GM21825 (cell line): Measurements from ENCODE around the gene RBKS.

ENCODE experiments used
- ATAC-seq: cut with Tn5 transposase; IDR thresholded peaks from one replicate; pipeline ENCODE4 v1.9.1; 2021; ENCODE audit warnings: mild to moderate bottlenecking, moderate library complexity; ENCODE audit not compliant: unreplicated experiment

The RBKS gene

DNA sequence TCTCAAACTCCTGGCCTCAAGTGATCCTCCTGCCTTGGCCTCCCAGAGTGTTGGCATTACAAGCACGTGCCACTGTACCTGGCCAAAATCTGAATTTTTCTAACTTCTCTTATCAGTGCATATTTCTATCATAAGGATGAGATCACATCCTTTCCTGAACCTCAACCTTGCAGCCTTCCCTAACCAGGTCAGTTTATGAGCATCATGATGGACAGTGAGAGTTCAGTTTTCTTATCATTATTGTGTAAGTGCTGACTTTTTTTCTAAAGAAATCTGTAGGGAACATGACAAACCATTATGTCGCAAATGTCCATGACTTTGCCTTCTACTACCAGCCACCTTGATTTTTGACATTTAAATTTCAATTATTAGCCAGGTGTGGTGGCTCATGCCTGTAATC lies 87.1 kb downstream of the RBKS start:
- no peak for ATAC-seq

DNA sequence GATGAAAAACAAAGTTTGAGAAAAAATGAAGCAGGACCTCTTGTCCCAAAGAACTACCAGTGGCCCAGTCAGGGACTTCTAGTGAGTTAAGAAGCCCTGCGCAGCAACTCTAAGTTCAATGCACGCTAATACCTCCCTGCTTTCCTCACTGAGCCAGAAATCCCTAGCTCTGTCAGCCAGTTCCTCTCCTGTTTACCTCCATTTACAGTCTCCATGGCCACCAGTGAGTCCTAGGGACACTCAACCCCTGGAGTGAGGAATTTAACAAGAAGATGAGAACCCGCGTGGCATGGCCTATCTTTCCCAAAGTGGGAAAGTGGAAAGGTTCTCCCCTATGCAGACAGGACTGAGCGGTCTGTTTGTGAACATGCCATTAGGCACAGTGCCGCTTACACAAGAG lies 87.6 kb downstream of the RBKS start:
- ATAC-seq = no peak

DNA sequence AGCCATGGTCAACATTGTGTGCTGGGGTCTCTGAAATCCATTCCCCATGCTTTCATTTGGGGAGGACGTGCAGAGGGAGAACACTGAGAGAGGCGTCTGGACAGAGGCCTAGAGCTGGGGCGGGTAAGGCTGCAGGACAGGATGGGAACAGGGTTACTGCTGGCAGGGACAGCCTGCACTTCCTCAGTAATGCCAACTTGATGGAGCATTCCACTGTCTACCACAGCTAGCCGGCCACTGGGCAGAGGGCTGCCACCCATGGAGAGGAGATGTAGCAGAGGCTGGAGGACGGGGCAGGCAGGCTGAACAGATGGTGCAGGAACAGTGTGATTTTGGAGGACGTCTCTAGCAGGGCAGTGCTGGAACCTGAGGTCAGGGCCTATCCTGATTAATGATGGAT lies 89.3 kb downstream of the RBKS start:
- ATAC-seq = no peak

DNA sequence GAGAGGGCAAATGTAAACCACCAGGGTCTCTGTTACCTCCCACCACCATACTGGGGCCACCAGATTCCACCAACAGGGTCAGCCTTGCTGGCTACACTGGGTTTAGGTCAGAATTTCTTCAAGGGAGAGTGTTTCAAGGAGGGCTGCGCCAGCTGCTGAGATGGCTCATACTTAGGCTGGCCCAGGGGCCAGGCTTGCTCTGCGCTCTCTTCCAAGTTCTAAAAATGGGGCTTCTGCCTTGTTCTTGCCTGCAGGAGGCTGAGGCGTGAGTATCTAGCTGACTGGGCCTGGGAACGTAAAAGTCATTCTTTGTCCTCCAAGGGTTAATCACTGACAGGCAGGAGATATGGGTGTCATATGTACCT lies 90.6 kb downstream of the RBKS start:
- no peak for ATAC-seq

DNA sequence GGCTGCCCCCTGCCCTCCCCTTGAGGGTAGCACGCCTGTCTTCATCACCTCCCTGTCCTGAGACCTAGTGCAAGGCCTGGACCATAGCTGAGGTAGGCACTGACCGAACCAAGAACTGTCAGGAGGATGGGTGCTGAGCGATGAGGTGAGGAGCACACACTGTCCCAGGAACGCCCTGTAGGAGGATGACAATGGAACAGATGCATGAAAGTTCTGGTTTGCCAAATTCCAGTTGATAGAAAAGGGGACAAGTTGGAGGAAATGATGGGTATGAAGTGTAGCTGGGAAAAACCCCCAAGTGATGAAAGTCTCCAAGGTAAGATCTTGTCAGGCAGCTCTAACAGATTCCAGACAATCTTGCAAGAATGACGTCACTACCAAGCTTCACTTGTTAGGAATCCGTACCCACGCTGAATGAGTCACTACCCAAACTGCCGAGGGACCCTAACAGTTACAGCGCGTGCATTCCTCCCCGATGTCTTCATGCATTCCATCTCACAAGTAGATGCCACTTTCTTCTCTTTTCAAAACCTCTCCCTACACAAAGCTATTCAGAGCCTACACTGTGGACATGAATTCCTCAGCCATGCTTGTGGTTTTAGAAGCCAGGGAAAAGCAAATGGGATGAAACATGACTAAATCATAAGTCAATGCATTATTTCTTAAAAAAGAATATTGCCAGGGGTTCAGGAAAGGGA lies 91.1 kb downstream of the RBKS start:
- ATAC-seq = no peak

DNA sequence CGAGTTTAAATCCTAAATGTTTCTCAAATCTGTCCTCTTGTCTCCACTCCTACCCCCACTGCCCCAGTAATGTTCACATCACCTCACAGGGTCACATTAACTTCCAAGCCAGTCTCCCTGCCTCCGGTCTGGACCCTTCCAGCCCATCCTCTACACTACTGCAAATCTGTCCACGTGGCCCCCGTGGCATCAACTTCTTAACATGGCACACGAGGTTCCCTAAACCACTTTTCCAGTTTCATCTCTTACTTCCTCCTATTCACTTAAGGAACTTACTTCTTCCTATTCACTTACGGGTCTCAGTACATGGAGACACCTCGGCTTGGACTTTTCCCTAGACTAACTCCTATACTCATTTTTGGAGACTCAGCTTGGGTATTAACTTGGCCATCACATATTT lies 91.7 kb downstream of the RBKS start:
- ATAC-seq = no peak

DNA sequence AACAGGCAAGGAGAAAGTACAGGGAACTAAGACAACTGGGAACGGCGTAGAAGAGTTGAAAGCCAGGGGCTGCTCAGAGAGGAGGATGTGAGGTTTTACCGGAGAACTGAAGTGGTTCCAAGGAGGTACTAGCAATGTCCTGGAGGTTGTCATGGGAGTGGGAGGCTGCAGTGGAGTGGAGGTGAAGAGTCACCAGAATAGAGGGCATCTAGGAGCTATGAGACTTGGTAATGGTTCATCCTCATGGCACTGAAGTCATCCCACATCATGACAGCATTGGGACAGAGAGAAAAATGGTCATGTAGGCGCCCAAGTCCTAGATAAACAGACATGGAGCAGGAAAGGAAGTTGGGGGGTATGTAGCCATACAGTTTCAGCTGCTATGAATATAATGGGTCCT lies 92.3 kb downstream of the RBKS start:
- no peak for ATAC-seq

DNA sequence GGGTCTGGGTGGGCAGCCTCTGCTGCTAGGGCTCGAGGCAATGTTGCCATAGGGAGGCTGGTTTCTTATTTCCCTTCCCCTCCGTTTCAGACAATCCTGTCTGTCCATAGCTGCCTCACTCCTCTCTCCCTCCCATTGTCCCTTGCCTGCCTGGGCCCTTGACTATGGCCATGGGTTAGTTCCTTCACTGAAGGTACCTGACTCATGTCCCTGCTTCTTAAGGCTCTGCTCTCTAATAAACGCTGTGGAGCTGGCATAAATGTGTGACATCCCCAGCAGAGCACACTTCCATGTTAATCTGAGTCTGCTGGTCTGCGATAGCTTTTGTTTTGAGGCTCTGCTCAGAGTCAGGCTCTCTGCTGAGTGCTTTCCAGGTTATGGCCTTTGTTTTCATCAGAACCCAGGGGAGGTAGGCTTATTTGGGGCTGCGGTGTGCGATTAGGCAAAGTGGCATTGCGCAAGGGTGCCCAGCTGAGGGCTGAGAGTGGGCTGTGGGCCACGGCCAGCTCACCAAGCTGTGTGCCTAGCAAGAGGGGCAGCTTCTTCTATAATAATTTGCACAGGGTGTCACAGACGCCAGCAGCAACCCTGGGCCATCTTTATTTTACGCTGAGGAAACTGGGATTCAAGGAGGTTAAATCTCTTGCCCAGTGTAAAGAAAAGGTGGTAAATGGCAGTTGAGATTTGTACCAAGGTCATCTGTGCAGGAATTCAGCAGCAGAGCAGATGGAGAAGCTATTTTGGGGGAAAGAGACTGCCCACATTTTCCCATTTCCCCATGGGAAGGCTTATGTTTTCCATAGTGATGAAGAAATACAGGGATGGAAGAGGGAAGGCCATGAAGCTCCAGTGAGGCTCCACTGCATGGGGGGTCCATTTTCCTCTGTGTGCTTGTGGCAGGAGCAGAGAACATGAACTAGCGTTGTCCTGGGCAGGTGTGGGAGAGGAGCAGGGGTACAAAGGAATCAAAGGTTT lies 93.1 kb downstream of the RBKS start:
- no peak for ATAC-seq

DNA sequence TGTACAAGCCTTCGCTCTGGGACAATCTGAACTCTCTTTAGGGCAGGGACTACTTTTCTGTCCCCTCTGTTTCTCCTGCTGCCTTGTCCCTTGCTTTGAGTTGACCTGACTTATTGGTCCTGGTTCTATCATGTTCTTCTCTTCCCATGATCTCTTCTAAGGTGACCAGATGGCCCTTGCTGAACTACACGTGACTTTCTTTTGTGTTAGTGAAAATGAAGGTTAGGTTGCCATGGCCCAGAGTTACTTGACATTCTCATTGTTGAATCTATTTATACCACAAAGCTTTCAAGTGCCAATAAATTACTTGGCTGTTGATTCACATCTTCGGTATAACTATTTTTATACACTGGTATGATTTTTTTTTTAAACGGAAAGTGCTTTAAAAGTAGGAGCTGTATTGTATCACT lies 94.3 kb downstream of the RBKS start:
- no peak for ATAC-seq

DNA sequence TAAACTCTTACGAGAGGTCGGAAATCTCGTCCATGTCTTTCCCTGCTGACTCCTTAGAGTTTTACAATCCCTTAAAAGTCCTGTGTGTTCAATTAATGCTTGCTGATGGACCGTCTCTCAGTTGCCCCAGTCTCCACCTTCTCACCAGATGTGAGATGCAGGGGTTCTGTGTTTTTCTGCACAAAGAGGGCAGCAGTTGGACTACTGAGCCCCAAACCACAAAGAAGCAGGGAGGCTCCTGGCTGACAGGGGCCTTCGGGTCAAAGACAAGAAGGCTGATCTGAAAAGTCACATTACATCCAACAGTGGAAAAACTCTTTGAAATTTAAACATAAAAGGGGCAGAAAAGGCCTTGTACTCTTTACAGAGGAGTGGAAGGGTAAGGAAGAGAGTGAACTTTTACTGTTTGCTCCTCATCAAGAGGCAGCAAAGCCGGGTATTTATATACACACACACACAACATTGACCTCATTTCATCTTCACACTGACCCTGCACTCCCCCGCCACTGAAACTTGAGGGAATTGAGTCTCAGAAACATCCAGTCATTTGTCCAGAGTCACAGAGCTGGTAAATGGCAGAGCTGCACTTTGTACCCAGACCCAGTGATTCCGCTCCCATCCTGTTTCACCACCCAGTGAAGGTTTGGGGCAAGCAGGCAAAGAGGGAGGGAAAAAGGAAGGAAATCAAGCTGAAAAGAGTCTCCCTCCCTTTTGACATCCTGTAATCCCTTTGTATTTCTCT lies 94.9 kb downstream of the RBKS start:
- no peak for ATAC-seq

DNA sequence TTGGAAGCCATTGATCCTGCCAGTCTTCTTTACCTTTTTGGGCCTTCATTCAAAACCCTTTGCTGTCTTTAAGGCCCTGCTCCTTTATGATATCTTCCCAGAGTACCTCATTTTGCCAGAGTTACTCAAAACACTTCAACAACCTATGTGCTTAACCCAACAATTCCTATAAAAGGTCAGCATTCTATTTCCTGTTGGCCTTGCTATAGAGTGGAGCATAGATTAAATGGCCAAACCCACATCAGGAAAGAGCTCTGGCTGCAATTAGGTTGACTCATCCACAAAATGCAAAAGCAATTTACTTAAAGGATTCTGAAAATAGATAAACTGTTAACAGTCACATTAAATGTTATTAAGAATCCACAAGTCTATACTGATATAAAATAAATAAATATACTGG lies 97.4 kb downstream of the RBKS start:
- ATAC-seq = no peak

DNA sequence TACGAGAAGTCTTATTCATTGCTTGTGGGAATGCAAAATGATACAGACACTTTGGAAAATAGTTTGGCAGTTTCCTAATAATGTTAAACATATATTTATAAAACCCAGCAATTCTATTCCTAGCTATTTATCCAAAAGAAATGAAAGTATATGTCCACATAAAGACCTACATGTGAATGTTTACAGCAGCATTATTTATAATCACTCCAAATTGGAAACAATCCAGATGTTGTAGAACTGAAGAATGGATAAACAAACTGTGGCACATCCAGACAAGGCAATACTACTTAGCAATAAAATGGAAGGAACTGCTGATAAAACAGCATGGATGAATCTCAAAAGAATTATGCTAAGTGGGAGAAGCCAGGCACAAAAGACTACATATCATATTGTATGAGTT lies 99.4 kb downstream of the RBKS start:
- no peak for ATAC-seq

DNA sequence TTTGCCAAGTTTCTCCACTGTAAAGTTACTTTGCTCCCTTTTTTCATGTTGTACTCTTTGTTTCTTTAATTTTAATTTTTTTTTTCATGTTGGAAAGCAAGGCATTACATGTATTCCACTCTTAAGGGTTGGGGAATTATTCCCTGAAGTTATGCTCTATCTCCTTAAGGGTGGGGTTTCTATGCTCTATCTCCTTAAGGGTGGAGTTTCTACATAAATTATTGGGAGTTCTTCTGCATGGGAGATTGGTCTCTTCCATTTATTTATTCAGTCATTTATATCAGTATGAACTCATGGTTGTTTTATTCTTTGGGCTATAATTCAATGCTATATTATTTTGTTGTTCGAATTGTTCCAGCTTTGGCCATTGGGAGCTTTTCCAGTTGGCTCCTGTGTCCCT lies 107.5 kb downstream of the RBKS start:
- no peak for ATAC-seq

DNA sequence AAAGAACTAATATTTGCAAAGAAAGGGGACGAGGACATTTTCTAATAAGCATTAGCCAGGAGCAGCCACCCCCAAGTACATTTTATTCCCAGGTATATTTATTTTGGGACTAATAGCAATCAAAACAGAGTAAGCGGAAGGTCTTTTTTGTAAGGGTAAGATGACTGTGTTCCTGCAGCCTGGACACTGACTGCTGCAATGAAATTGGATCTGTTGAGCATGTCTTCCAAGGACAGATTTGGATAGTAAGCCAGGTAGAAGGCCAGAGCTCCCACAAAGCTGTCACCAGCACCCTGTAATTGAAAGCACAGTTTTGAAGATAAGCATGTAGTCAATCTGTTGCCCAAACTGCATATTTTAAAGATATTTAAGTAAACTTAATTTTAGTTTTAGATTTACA lies 108.7 kb downstream of the RBKS start:
- no peak for ATAC-seq

DNA sequence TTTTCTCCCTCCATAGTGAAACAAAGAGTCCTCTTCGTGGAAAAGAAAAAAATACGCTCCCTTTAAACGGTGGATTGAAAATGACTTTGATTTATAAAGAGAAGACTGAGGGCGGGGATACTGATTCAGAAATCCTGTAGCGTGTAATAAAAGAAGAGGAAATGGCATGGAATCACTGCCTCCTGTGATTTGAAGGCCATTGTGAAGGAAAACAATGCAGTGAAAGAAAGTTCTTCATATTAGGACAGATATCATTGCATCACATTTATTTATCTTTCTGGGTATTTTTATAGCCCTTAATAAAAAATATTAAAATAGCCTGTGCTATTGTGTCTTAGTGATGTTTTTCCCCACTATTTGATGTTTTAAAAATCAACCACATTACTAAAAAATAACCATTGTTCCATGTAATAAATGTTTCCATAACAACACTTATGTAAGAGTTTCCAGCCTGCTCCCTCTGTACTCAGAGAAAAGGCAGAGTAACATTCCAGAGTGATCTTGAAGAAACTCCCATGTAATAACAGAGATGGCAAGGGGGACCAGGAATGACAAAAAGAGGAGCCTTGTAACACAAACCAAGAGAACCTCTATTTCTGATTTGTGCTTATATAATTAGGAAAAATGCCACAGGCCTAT lies 110.7 kb downstream of the RBKS start:
- no peak for ATAC-seq

DNA sequence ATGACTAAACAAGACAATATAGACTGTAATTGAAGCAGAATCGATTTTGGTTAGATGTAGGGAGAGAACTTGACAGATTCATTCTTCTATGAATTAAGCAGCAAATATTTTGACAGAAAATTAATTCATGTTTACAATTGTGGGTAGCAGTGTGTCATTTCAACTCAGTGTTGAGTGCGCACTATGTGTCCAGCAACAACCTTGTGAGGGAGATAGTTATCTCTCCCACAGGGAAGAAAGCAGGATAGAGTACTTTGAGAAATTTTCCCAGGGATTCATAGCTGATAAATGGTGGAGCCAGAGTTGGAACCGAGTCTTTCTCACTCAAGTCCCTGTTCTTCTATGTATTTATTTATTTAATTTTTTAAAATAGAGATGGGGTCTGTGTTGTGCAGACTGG lies 113.5 kb downstream of the RBKS start:
- no peak for ATAC-seq

DNA sequence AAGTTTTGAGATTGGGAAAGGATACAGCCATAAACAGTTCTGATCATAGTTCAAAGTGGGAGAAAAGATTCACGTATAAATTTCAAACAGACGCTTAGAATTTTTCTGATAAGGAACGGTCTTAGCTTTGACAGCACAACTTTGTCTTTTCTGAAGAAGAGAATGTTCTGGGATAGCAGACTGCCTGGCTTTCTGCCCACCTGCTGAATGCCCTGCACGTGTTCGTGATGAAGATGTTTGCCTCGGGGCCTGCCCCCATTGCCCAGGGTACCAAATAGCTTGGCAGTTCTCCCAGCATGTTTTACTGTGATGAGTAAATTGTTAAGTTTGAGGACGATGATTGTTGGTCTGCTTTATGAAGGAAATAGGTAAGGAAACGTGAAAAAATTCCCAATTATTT lies 114.1 kb downstream of the RBKS start:
- no peak for ATAC-seq

DNA sequence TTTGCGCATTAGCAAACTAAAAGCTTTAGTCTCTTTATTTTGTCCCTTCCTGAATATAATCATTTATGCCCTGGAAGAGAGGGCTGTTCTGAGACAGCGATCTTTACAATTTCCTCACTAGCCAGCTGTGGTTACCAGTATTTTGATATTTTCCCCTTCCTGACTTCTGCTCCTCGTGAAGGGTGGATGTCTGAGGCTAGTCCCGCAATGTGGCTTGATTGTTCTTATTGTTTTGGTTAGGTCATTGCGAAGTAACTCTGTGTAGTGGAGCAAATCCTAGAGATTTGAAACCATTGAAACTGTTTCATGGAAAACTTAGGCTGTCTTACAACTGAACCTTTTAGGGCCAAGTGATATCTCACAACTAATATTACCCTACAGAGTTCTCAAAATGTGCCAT lies 116.2 kb downstream of the RBKS start:
- no peak for ATAC-seq

DNA sequence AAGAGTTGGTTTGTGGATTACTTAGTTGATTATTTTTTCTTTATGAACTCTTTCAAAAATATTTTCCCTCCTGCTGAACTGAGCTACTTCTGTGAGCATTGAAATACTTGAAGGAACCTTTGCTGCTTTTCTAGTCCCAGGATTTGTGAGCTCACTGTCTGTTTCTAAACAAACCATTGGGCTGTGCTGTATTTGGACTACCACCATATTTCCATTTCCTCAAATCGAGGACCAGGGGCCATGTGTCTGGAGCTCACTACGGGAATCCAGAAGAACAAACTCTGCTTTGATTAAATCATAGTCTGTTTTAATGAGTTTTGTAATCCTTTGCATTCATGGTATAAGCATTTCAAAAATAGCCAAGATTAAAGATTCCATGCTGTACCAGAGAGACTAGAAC lies 117.4 kb downstream of the RBKS start:
- ATAC-seq = no peak

DNA sequence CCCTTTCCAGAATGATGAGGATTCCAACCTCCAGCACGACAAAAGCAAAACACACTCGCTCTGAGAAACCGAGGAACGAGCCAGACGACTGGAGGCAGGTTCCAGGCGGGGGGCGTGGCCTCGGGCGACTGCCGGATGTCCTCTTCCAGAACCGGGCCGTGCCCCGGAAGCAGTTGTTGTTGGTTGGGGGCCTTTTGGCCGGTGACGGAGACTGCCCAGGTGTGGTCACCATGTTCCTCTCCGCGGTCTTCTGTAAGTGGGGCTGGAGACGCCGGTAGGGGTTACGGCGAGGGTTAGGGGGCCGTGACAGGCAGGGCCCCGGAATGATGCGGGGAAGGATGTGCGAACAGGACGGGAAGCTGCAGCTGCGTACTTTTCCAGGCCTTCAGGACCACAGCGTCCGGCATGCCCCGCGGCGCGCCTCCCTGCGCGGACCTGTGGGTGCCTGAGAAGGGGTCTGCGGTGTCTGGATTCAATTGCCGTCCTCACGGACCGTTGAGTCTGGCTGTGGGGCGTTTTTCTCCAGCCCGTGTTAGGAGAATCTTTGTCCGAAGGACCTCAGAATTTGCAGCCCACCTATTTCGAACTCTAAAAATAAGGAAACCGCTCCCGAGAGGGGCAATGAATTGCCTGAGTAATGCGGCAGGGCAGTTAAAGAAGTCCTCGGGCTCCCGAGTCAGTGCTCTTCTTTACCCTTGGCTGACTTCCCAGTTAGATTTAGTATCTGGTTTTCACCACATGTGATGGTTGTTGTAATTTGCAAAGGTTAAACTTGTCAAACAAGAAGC lies 118.4 kb downstream of the RBKS start, which contains the start of gene MRPL33:
Gene MRPL33, plus strand, starts transcription at position 172 of the 788 bp plus-strand sequence. Its CDS starts 59 bp downstream, at position 231.
- peak; percentile 94 for ATAC-seq
